CD4-positive, alpha-beta T cell treated with Interleukin-10 for 1 hour (primary cell): ENCODE measurements around the gene TTBK2.
"Not testable (repeated sequence)": the region's sequence is repeated elsewhere in the genome, so short reads cannot be mapped to it uniquely, and the experiment has no call there.

Experiments
- DNase-seq: peaks from one replicate; pipeline ENCODE4 v3.0.0-alpha.2; 2020

The TTBK2 gene

DNA sequence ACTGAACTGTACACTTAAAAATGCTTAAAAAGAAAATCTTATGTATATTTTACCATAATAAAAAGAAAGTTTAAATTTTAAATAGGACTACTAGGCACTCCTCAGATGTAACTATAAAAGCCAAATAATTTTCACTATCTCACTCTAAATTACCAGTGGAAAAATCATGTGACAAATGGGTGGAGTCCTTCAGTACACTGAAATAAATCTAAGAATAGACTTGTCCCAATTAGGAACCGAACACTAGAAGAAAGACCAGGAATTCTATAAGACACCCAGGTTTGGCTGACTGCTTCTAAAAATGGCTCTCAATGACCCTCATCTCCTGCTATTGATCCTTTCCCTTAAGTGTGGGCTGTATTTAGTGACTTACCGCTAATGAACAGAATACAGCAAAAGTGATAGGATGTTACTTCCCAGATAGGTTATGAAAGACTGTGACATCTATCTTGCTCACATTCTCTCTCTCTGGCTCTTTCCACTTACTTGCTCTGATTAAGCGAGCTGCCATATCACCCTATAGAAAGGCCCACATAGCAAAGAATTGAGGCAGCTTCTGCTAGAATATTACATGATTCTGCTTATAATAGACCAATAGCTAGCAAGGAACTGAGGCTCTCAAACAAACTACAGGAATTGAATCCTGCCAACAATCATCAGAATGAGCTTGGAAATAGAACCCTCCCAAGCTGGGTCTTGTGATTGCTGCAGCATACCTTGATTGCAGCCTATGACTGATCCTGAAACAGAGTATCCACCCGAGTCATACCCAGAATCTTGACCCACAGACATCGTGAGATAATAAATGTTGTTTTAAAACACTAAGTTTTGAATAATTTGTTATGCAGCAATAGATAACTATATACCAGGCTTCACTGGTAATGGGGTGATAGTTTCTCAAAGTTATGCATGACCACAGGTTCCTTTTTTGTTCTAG, 16.9 kb downstream of the TTBK2 start:
- no peak for DNase-seq

DNA sequence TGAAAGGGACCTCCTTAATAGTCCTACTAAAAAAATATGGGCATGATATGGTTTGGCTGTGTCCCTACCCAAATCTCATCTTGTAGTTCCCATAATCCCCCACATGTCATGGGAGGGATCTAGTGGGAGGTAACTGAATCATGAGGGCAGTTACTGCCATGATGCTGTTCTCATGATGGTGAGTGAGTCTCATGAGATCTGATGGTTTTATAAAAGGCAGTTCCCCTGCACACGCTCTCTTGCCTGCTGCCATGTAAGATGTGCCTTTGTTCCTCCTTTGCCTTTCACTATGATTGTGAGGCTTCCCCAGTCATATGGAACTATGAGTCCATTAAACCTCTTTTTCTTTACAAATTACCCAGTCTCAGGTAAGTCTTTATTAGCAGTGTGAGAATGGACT, 26.7 kb downstream of the TTBK2 start:
- not testable (repeated sequence) for DNase-seq

DNA sequence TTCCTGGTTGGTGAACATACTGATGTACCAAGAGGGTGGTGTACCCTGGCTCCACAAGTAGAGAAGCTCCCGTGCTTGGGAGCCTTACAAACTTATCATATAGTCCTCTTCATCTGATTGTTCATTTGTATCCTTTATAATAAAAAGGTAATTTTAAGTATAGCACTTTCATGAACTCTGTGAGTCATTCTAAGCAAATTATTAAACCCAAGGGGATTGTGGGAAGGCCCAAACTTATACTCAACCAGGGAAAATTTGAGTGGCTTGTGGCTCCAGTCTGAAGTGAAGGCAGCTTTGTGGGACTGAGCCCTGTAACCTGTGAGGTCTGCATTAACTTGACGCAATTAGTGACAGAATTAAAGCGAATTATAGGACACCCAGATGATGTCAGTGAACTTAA, 29.0 kb downstream of the TTBK2 start:
- no peak for DNase-seq

DNA sequence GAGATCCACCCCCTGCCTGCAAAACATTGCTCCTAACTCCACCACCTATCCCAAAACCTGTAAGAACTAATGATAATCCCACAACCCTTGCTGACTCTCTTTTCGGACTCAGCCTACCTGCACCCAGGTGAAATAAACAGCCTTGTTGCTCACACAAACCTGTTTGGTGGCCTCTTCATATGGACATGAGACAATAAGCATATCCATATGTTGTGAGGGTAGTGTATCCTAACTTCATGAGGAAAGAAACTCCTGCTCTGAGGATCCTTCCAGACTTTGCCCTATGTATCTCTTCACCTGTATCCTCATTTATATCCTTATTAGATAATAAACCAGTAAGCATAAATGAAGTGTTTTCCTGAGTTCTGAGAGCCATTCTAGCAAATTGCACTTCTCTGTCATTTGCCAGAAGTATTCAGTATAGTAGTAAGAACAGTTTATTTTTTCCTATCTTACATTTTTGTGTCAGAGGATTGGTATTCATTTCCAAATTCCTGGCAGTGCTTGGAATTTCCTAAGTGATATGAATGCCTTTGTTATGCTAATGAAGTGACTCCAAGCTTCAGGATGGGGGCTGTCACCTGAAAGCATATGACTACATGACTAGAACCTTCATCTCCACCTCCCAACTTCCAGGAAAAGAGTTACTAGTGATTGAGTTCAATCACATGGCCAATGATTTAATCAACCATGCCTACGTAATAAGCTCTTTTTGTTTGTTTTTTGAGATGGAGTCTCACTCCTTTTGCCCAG, 30.2 kb downstream of the TTBK2 start:
- DNase-seq: no peak

GRCh38 chr15:42887384-42887783, 33.2 kb downstream of the TTBK2 start:
- not testable (repeated sequence) for DNase-seq

DNA sequence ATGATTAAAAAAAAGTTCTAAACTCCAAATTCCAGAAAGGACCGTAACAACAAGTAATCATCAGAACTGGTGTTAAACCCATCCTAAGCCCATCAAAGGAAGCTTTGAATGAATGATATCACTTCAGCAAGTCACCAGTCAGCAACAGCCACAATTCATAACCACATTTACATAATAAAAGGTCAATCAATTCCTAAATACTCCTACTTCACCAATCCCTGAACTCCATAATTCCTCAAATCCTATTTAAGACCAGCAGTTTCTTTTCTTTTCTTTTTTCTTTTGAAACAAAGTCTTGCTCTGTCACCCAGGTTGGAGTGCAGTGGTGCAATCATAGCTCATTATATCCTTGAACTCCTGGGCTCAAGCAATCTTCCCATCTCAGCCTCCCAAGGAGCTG, 40.5 kb downstream of the TTBK2 start:
- DNase-seq: no peak

DNA sequence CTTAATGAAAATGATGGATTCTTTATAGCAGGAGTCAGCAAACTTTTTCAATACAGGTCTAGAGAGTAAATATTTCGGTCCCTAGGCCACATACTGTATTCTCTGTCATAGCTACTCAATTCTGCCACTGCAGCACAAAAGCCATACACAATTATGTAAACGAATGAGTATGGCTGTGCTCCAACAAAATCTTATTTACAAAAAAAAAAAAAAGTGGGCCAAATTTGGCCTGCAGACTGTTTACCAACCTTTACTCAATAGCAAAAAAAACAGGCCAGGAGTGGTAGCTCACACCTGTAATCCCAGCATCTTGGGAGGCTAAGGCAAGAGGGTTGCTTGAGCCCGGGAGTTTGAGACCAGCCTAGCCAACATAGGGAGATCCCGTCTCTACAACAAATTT, 41.1 kb downstream of the TTBK2 start:
- no peak for DNase-seq

GRCh38 chr15:42876224-42876623, 44.4 kb downstream of the TTBK2 start:
- no peak for DNase-seq

DNA sequence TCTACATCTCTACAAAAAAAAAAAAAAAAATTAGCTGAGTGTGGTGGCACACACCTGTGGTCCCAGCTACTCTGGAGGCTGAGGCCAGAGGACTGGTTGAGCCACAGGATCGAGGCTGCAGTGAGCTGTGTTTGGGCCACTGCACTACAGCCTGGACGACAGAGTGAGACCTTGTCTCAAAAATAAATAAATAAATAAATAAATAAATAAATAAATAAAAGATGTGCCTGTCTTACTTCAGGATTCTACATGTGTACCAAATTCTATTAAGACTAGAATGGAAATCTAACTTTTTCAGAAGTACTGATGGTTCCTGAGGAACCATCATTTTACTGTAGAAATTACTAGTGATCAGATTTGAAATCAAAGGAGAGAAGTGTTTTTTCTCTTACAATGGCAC, 51.9 kb downstream of the TTBK2 start:
- DNase-seq: no peak

DNA sequence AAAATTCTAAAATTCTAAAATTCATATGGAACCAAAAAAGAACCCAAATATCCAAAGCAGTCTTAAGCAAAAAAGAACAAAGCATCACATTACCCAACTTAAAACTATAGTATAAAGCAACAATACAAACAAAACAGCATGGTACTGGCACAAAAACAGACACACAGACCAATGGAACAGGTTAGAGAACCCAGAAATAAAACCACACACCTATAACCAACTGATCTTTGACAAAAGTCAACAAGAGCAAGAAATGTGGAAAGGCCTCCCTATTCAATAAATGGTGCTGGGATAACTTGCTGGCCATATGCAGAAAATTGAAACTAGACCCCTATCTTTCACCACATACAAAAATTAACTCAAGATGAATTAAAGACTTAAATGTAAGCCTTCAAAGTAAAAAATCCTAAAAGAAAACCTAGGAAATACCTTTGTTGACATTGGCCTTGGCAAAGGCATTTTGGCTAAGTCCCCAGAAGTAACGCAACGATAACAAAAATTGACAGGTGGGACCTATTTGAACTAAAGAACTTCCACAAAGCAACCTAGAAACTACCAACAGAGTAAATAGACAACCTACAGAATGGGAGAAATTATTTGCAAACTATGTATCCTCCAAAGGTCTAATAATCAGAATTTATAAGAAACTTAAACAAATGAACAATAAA, 56.9 kb downstream of the TTBK2 start:
- DNase-seq: no peak

- no peak for DNase-seq
Measured at GRCh38 chr15:42858999-42859789, 61.4 kb downstream of the TTBK2 start.

DNA sequence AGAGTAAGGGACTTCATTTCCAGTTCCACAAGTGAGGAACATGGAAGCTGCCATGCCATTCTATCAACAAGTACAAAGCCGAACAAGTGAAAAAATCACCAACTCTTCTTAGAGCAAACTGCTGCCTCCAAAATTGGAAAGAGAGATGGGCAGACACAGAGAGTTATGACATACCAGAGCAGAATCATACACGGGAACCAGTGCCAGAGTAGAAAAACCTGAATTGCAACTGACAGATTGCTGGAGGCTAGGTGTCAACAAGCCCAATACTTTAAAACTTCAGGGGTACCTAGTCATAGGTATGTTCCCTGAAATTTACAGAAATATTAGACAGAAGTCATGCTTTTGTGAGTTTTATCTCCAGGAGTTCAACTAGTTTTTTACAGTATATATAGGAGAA, 62.0 kb downstream of the TTBK2 start:
- no peak for DNase-seq

GRCh38 chr15:42854576-42854975, 66.0 kb downstream of the TTBK2 start:
- no peak for DNase-seq

DNA sequence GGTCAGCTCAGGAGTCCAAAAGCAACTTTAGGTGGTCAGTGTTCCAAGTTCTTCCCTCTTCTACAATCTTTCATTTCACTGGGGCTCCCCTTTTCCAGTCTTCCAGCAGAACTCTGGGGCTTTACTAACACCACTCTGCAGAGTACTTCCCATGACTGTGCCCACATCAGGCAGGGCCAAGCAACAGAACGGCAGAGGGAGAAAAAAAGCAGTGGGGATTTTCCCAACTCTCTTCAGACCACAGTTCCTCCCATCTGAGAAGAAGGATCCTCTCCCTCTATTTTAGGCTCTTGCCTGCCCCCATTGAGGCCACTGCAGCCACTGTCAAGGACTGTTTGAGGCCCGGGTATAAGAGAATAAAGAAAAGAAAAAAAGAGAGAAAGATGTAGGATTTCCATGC, 70.7 kb downstream of the TTBK2 start:
- DNase-seq: no peak

DNA sequence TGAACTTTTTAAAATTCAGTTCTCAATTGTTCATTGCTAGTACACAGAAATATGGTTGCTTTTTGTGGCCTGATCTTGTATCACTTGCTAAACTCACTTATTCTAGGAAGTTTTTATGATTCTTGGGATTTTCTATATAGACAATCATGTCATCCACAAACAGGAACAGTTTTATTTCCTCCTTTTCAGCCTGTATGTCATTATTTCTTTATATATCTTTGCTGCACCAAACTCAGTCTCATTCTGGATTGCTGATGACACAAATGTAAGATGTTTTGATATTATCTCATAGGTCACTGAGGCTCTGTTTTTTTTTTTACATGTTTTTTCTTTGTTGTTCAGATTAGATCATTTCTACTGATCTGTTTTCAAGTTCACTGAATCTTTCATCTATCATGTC, 71.7 kb downstream of the TTBK2 start:
- no peak for DNase-seq

GRCh38 chr15:42846647-42847046, 73.9 kb downstream of the TTBK2 start:
- DNase-seq: no peak

DNA sequence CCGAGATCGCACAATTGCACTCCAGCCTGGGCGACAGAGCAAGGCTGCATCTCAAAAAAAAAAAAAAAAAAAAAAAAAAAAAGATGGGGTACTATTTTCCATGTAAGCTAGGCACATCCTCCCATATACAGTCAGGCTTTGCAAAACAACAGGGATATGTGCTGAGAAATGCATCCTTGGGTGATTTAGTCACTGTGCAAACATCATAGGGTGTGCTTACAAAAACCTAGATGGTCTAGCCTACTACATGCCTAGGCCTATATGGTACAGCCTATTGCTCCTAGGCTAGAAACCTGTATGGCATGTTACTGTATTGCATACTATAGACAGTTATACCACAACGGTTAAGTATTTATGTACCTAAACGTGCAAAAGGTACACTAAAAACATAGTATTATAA, 75.0 kb downstream of the TTBK2 start:
- no peak for DNase-seq

- no peak for DNase-seq
Measured at GRCh38 chr15:42843699-42844098, 76.9 kb downstream of the TTBK2 start.

DNA sequence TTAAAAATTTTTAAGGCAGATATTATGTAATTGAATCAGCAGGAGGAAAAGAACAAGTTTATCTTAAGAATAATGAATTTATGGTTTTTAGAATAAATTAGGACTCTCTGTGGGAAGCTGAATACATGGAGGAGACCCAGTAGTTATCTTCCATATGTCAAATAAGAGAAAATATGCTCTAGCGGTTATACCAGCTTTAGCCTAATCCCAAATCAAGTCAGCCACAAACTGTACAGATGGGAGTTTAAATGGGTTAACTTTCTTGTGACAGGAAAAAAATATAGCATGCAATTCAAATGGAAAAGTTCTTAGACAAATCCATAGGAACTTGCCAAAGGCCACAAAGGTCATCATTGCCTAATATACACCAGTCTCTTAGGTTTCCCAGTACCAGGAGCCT, 84.3 kb downstream of the TTBK2 start:
- DNase-seq: no peak

DNA sequence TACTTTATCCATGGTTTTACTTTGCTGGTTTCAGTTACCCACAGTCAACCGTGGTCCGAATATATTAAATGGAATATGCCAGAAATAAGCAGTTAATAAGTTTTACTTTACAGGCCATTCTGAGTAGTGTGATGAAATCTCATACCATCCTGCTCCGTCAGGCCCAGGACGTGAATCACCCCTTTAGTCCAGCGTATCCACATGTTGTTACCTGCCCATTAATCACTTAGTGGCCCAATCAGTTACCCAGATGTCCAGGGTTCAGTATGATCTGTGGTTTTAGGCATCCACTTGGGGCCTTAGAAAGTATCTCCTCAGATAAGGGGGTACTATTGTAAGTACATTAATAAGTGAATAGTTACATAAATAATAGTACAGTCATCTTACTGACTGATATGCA, 88.0 kb downstream of the TTBK2 start:
- no peak for DNase-seq

GRCh38 chr15:42826251-42826890, 94.2 kb downstream of the TTBK2 start:
- no peak for DNase-seq

GRCh38 chr15:42825599-42825998, 95.0 kb downstream of the TTBK2 start:
- no peak for DNase-seq
